Superior temporal gyrus (tissue), 1 donor: ENCODE measurements around the gene ANKRD66.

ENCODE experiments used
- DNase-seq: peaks from one replicate; pipeline ENCODE4 v3.0.0-alpha.2; 2016; ENCODE audit errors: extremely low spot score

ANKRD66 gene

GRCh38 chr6:46789434-46790354, 43.0 kb downstream of the ANKRD66 start:
- DNase-seq = no peak

- DNase-seq = no peak
Observed at GRCh38 chr6:46790355-46790874, 43.7 kb downstream of the ANKRD66 start.

- no peak for DNase-seq
Observed at GRCh38 chr6:46792635-46793034, 45.9 kb downstream of the ANKRD66 start.

- no peak for DNase-seq
Observed at GRCh38 chr6:46793138-46793537, 46.4 kb downstream of the ANKRD66 start, which contains the start of gene MEP1A. Gene MEP1A (plus strand): TSS chr6:46793389. CDS start chr6:46793399, 10 bp downstream.

- no peak for DNase-seq
Observed at GRCh38 chr6:46794068-46794467, 47.3 kb downstream of the ANKRD66 start.

GRCh38 chr6:46795816-46796215, 49.1 kb downstream of the ANKRD66 start:
- DNase-seq = no peak

GRCh38 chr6:46796848-46797580, 50.3 kb downstream of the ANKRD66 start:
- DNase-seq = no peak

GRCh38 chr6:46799657-46800056, 52.9 kb downstream of the ANKRD66 start:
- DNase-seq = no peak

GRCh38 chr6:46808806-46809205, 62.1 kb downstream of the ANKRD66 start:
- DNase-seq = no peak
